MCF 10A (cell line): ENCODE measurements around the gene LIMD2. TPM values are rescaled to one million over a fixed set of nuclear protein-coding genes. Genes with fewer than 3 reads are reported as not detected.

ENCODE experiments used
- BruUV-seq: library from RNA; stranded (reverse); fragments of 400-500 nt; replicated peaks from 2 replicates; lab custom pipeline; 2021; lab: Mats Ljungman, UMichigan
- CTCF ChIA-PET: fragments of 300-600 bp; sonication (Branson Sonifier 250); formaldehyde crosslinking; extraction: SDS; loops from one replicate; lab custom pipeline; 2021; ENCODE audit warnings: antibody characterized with exemption, inconsistent platforms; lab: Yijun Ruan, JAX
- POLR2A ChIA-PET: fragments of 300-600, 350-650 bp; sonication (Branson Sonifier 250); formaldehyde crosslinking; extraction: SDS; loops from one replicate; lab custom pipeline; 2020; ENCODE audit warnings: antibody characterized with exemption, inconsistent platforms; lab: Yijun Ruan, JAX
- DNase-seq: peaks from one replicate; pipeline ENCODE4 v3.0.0-alpha.2; 2018; ENCODE audit not compliant: unreplicated experiment
- H3K27ac Mint-ChIP-seq: one replicate; pipeline ENCODE4 v1.8.0; 2022; ENCODE audit warnings: mild to moderate bottlenecking, low read depth, mixed read lengths; ENCODE audit not compliant: unreplicated experiment
- H3K27me3 Mint-ChIP-seq: one replicate; pipeline ENCODE4 v1.8.0; 2022; ENCODE audit warnings: mixed read lengths; ENCODE audit not compliant: insufficient read depth, unreplicated experiment
- H3K36me3 Mint-ChIP-seq: one replicate; pipeline ENCODE4 v1.8.0; 2022; ENCODE audit warnings: mild to moderate bottlenecking, moderate library complexity, mixed read lengths; ENCODE audit not compliant: insufficient read depth, unreplicated experiment
- H3K4me1 Mint-ChIP-seq: one replicate; pipeline ENCODE4 v1.8.0; 2022; ENCODE audit warnings: mixed read lengths; ENCODE audit not compliant: insufficient read depth, unreplicated experiment
- H3K4me3 Mint-ChIP-seq: one replicate; pipeline ENCODE4 v1.8.0; 2022; ENCODE audit warnings: mild to moderate bottlenecking, moderate library complexity, mixed read lengths; ENCODE audit not compliant: unreplicated experiment
- H3K9me3 Mint-ChIP-seq: one replicate; pipeline ENCODE4 v1.8.0; 2022; ENCODE audit warnings: mixed read lengths; ENCODE audit not compliant: unreplicated experiment
- CTCF ChIP-seq: fragments of 200-600 bp; IDR thresholded peaks from one replicate; pipeline ENCODE4 v1.8.0; 2022; ENCODE audit warnings: antibody characterized with exemption, mild to moderate bottlenecking; ENCODE audit not compliant: unreplicated experiment
- intact Hi-C: fragments of 100-400 bp; cut with micrococcal nuclease; formaldehyde crosslinking; loops from 2 replicates; pipeline ENCODE4 v1.14.1; 2022
- total RNA-seq: library from RNA; stranded (reverse); gene quantifications from 2 replicates; pipeline ENCODE4 v1.2.3, GENCODE V29; 2022

LIMD2 gene
- total RNA-seq, 1 experiment from 2014 or later: 0.56 TPM

- Mint-ChIP-seq H3K4me3 (no peak overlapping the region), H3K9me3 (no peaks in the 10 kb centered on the region), H3K36me3 (peaks cover 32% of the 10 kb centered on the region), H3K4me1 (no peaks in the 10 kb centered on the region), H3K27ac (no peak overlapping the region), H3K27me3 (no peaks in the 10 kb centered on the region)
- ChIA-PET POLR2A (interaction anchor here (0.7 kb wide), 1 partner anchor 847 kb away, joined by 4 read pairs; no protein-coding TSS in a partner anchor), CTCF (interaction anchor here (0.7 to 1.4 kb wide), 2 partner anchors 16 to 65 kb away, joined by 3 read pairs; no protein-coding TSS in a partner anchor)
- BruUV-seq: no TSS peak
- no peak for DNase-seq
- TF ChIP-seq CTCF: no peak
- intact Hi-C loops: no loop called here
Measured at GRCh38 chr17:63694229-63694949, 5.5 kb downstream of the LIMD2 start.

GRCh38 chr17:63693411-63694113 is 6.4 kb downstream of the LIMD2 start:
- intact Hi-C loops: no loop called here
- H3K4me1 Mint-ChIP-seq: no peaks in the 10 kb centered on the region
- CTCF ChIA-PET: interaction anchor here (0.7 kb wide), 1 partner anchor 8 kb away, joined by 3 read pairs; no protein-coding TSS in a partner anchor
- DNase-seq: no peak
- BruUV-seq: no TSS peak
- H3K27ac Mint-ChIP-seq: no peak overlapping the region
- H3K36me3 Mint-ChIP-seq: peaks cover 32% of the 10 kb centered on the region
- POLR2A ChIA-PET: no interaction called here
- H3K9me3 Mint-ChIP-seq: no peaks in the 10 kb centered on the region
- H3K4me3 Mint-ChIP-seq: no peak overlapping the region
- TF ChIP-seq CTCF: no peak
- H3K27me3 Mint-ChIP-seq: no peaks in the 10 kb centered on the region

GRCh38 chr17:63692195-63692816 is 7.6 kb downstream of the LIMD2 start:
- H3K36me3 Mint-ChIP-seq: peaks cover 32% of the 10 kb centered on the region
- intact Hi-C loops: no loop called here
- no peak overlapping the region for H3K27ac Mint-ChIP-seq
- CTCF ChIA-PET: interaction anchor here (1.3 kb wide), 1 partner anchor 11 kb away, joined by 3 read pairs; no protein-coding TSS in a partner anchor
- H3K27me3 Mint-ChIP-seq: no peaks in the 10 kb centered on the region
- no peak for DNase-seq
- H3K4me3 Mint-ChIP-seq: no peak overlapping the region
- no peaks in the 10 kb centered on the region for H3K4me1 Mint-ChIP-seq
- POLR2A ChIA-PET: no interaction called here
- no TSS peak for BruUV-seq
- TF ChIP-seq CTCF: no peak
- H3K9me3 Mint-ChIP-seq: no peaks in the 10 kb centered on the region

GRCh38 chr17:63689479-63689878 is 10.4 kb downstream of the LIMD2 start:
- Mint-ChIP-seq H3K27ac (no peak overlapping the region), H3K36me3 (peaks cover 25% of the 10 kb centered on the region), H3K4me1 (no peaks in the 10 kb centered on the region), H3K9me3 (no peaks in the 10 kb centered on the region), H3K27me3 (no peaks in the 10 kb centered on the region), H3K4me3 (no peak overlapping the region)
- DNase-seq: no peak
- ChIA-PET POLR2A (interaction anchor here (0.6 kb wide), 1 partner anchor 117 kb away, joined by 3 read pairs; no protein-coding TSS in a partner anchor), CTCF (no interaction called here)
- intact Hi-C loops: no loop called here
- TF ChIP-seq CTCF: no peak
- BruUV-seq: no TSS peak
